ENCODE results near the gene DMRT1.
A peak's percentile ranks its signal among the peaks of the same experiment; 100 is the strongest.

Gene DMRT1

DNA sequence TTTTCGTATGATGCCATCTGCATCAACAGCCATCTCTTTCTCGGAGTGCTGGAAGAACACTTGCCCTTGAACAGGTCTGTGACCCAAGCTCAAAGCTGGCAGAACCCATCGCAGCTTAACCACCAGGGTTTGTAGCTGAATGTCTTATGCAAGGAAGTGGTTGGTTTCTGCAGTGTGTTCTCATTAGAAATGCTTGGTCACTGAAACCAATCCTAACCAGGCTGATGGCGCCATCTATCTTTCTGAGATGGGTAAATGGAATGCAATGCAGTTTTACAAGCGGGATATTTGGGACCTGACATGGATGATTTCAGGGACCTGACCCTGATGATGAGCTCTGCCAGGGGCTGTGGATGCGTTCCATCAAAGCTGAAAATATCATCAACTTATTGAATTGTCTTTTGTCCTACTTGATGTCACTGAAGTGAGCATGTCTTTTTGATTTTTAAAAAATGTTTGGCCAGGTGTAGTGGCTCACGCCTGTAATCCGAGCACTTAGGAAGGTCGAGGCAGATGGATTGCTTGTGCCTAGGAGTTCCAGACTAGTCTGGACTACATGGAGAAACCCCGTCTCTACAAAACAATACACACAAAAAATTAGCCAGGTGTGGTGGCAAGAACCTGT is 163.7 kb downstream of the DMRT1 start:
- no peak for DNase-seq

DNA sequence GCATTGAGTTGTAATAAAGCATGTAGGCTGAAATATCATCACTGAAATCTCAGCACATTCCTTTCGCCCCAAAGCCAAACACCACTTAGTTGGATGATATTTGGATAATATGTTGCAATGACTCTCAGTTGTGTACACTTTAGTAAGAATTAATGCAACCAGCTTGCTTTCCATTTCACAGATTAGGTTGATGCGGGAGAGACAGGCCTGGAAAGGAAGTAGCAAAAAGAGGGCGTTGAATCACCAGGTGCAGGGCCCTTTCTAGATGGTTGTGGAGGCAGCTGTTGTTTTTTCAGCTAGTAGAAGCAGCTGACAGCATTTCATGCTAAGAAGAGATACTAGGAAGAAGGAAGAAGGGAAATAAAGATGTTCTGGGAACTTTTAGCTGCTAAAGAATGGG is 165.8 kb downstream of the DMRT1 start:
- no peak for DNase-seq

DNA sequence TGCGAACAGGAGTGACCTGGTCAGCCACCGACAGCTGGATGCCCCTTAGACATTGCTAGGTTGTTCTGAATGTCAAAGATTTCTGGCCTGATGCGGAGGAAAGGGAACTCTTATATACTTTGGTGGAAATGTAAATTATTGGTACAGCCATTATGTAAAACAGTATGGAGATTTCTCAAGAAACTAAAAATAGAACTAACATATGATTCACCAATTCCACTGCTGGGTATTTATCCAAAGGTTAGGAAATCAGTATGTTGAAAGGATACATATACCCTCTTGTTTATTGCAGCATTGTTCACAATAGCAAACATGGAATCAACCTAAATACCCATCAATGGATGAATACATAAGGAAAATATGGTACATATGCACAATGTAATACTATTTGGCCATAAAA is 166.7 kb downstream of the DMRT1 start:
- no peak for DNase-seq

DNA sequence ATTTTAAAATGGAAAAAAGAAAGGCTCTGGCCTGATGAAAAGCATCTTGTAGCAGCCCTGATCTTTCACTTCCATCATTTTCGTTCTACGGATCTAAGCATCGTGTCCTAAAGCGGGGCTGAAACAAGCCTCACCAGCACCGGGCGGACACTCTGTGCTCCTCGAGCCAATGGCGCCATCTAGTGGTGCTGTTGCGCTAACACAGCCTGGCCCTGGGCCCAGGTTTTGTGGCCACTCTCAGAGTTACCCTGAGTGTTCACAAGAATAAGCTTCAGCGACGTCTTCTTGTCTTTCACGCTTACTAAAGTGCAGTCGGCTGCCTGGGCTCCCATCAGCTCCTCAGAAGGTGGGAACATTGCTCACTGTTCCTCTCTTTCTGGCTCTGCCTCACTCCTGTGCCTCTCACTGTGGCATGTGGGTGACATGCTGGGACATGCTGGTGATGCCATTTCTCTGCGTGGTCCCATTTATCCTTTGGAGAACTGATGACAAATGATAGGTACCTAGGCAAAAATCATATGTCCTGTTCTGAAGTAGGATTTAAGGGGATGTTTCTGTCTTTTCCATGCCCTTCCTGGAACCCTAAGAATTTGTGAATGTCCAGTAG is 167.7 kb downstream of the DMRT1 start:
- DNase-seq: peak; percentile 49 to 70

DNA sequence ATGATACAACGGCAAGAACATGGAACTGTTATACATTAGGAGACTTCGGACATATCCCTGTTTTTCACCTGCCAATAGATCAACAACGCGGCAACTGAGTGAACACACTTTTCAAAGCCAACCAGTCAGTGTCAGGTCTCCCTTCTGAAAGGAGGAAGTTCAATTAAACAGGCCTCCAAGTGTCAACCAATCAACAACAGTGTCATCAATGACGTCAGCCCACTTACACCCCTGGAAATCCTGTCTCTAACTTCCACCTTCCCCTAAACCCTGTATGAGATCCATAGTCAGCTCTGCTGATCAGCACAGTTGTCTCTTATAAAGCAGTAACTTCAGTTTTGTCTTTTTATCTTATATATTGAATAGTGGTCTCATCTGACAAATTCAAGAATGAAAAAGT is 171.5 kb downstream of the DMRT1 start:
- DNase-seq: no peak

DNA sequence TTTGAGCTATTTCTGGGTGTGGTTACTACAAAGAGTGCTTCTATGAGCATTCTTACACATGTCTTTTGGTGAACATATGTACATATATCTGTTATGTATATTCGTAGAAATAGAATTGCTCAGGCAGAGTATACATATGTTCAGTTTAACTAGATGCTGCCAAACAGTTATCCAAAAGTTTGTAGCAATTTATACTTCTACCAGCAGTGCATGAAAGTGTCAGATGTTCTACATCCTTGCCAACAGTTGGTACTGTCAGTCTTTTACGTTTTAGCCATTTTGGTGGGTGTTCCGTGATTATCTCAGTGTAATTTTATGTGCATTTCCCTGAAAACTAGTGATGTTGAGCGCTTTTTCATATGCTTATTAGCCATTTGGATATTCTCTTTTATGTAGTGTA is 172.7 kb downstream of the DMRT1 start:
- DNase-seq: no peak

DNA sequence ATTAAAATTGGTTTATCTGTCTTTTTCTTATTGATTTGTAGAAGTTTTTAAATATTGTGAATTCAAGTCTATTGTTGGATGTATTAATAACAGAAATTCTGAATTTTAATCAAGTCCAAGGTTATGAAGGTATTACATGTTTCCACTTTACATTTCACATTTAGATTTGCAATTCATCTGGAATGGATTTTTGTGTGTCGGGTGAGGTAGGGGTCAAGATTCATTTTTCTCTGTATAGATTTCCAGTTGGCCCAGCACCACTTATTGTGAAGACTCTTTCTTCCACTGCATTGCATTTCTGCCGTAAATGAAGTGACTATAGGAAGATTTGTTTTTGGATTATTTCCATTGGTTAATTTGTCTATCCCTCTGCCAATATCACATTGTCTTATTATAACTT is 173.1 kb downstream of the DMRT1 start:
- no peak for DNase-seq

DNA sequence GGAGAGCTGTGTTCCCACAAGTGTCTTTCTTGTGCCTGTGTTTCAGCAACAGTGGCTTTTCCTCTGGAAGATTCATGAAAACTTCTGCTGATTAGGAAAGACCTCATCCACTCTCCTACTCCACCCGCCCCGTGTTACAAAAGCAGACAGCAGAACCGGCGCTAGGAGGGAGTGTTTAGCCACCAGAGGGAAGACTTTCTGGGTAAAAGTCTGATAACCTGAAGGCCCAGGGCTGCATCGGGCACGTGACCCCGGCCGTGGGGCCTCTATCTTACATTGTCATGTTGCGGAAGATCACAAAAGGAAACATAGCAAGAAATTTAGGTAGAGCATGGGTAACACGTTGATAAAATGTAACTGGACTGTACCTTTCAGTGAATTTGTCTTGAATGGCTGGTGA is 176.6 kb downstream of the DMRT1 start:
- no peak for DNase-seq
